SK-N-SH treated with all-trans-retinoic acid at 6 μM for 48 hours (cell line): ENCODE results near the gene POLDIP2.

Source experiments
- ESRRG ChIP-seq: fragments of 250-450 bp; sonication (Bioruptor Pico); IDR thresholded peaks from 2 replicates; pipeline ENCODE4 v1.6.1; 2021; ENCODE audit warnings: mild to moderate bottlenecking
- GLIS3 ChIP-seq: fragments of 250-450 bp; sonication (Bioruptor Pico); IDR thresholded peaks from 2 replicates; pipeline ENCODE4 v1.5.0; 2020; ENCODE audit warnings: mild to moderate bottlenecking, moderate library complexity
- OSR1 ChIP-seq: fragments of 250-450 bp; sonication (Bioruptor Pico); IDR thresholded peaks from 2 replicates; pipeline ENCODE4 v1.8.0; 2022; ENCODE audit warnings: moderate library complexity, mild to moderate bottlenecking, inconsistent platforms
- SNAI2 ChIP-seq: fragments of 250-450 bp; sonication (Bioruptor Pico); IDR thresholded peaks from 2 replicates; pipeline ENCODE4 v1.5.0; 2020; ENCODE audit warnings: mild to moderate bottlenecking, moderate library complexity
- TOX ChIP-seq: fragments of 250-450 bp; sonication (Bioruptor Pico); IDR thresholded peaks from 2 replicates; pipeline ENCODE4 v1.8.0; 2021; ENCODE audit warnings: mild to moderate bottlenecking, moderate library complexity, borderline replicate concordance
- ZFP3 ChIP-seq: fragments of 250-450 bp; sonication (Bioruptor Pico); IDR thresholded peaks from 2 replicates; pipeline ENCODE4 v1.5.0; 2020; ENCODE audit warnings: mild to moderate bottlenecking, moderate library complexity
- ZFP30 ChIP-seq: fragments of 450-650 bp; formaldehyde crosslinking; IDR thresholded peaks from 2 replicates; pipeline ENCODE4 v1.5.0; 2022; ENCODE audit warnings: mild to moderate bottlenecking, moderate library complexity
- ZNF565 ChIP-seq: fragments of 450-650 bp; formaldehyde crosslinking; conservative IDR thresholded peaks from 2 replicates; pipeline ENCODE4 v1.5.0; 2020; ENCODE audit warnings: low read depth, mild to moderate bottlenecking, moderate library complexity
- ZNF70 ChIP-seq: fragments of 450-650 bp; formaldehyde crosslinking; IDR thresholded peaks from 2 replicates; pipeline ENCODE4 v1.5.0; 2020; ENCODE audit warnings: mild to moderate bottlenecking, moderate library complexity
- ZNF8 ChIP-seq: fragments of 450-650 bp; formaldehyde crosslinking; IDR thresholded peaks from 2 replicates; pipeline ENCODE4 v1.5.0; 2020; ENCODE audit warnings: mild to moderate bottlenecking, moderate library complexity
- TF ChIP-seq, protein P1 (sequence below): fragments of 250-450 bp; sonication (Bioruptor Pico); IDR thresholded peaks from 2 replicates; pipeline ENCODE4 v1.8.0; 2020; ENCODE audit warnings: mild to moderate bottlenecking, moderate library complexity, borderline replicate concordance
- TF ChIP-seq, protein P2 (sequence below): fragments of 250-450 bp; sonication (Bioruptor Pico); IDR thresholded peaks from 2 replicates; pipeline ENCODE4 v1.8.0; 2021; ENCODE audit warnings: low read depth, mild to moderate bottlenecking, moderate library complexity, borderline replicate concordance

DNA sequence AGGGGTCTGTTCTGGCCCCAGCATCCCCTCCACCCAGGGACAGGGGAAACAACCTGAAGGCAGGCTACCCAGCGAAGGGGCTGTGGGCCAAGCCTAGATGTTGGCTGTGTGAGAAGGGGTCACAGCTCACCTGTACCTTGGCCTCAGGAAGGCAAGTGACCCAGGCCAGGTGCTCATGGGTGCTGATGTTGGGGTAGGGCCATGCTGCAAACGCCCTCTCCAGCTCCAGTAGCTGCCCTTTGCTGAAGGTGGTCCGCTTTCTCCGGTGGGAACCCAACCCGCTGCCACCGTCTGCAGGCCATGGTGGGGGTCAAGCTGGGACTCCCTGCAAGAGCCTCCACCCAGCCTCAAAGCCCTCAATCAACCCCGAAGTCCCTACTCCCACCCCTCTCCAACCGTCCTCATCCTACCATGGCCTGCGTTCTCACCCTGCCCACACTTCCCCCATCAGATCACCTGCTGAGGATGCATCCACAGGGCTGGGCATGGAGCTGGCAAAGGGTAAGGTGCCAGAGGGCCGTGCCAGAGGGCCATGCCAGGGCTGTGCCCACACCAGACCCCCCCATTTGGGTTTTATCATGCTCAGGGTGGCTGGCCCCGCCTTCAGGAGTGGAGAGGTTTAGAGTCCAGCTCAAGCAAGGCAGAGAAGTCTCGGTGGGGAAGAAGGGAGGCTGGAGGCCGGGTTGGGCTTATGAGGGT is 7.5 kb upstream of the POLDIP2 start, which contains the start of gene SEBOX:
- TF ChIP-seq OSR1 (no peak), TOX (CRISPR knock-in tag) (no peak), ZNF8 (no peak), GLIS3 (CRISPR knock-in tag) (no peak), ZFP3 (CRISPR knock-in tag) (no peak), ZFP30 (CRISPR knock-in tag) (no peak), ESRRG (CRISPR knock-in tag) (no peak), ZNF565 (no peak), SNAI2 (no peak), ZNF70 (no peak)
- TF ChIP-seq, protein P1, sequence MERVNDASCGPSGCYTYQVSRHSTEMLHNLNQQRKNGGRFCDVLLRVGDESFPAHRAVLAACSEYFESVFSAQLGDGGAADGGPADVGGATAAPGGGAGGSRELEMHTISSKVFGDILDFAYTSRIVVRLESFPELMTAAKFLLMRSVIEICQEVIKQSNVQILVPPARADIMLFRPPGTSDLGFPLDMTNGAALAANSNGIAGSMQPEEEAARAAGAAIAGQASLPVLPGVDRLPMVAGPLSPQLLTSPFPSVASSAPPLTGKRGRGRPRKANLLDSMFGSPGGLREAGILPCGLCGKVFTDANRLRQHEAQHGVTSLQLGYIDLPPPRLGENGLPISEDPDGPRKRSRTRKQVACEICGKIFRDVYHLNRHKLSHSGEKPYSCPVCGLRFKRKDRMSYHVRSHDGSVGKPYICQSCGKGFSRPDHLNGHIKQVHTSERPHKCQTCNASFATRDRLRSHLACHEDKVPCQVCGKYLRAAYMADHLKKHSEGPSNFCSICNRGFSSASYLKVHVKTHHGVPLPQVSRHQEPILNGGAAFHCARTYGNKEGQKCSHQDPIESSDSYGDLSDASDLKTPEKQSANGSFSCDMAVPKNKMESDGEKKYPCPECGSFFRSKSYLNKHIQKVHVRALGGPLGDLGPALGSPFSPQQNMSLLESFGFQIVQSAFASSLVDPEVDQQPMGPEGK (CRISPR knock-in tag) = no peak
- TF ChIP-seq, protein P2, sequence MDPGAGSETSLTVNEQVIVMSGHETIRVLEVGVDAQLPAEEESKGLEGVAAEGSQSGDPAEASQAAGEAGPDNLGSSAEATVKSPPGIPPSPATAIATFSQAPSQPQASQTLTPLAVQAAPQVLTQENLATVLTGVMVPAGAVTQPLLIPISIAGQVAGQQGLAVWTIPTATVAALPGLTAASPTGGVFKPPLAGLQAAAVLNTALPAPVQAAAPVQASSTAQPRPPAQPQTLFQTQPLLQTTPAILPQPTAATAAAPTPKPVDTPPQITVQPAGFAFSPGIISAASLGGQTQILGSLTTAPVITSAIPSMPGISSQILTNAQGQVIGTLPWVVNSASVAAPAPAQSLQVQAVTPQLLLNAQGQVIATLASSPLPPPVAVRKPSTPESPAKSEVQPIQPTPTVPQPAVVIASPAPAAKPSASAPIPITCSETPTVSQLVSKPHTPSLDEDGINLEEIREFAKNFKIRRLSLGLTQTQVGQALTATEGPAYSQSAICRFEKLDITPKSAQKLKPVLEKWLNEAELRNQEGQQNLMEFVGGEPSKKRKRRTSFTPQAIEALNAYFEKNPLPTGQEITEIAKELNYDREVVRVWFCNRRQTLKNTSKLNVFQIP (CRISPR knock-in tag) = no peak
